Measurements from ENCODE around the gene GPANK1. TPM values are rescaled to one million over a fixed set of nuclear protein-coding genes. Genes with fewer than 3 reads are reported as not detected.

Gene GPANK1
- total and polyA plus RNA-seq, 2 of the 13 experiments (the other 11 are each of a cell fraction or from before 2014, with no cell fraction given): 15.4 to 22.8 TPM

DNA sequence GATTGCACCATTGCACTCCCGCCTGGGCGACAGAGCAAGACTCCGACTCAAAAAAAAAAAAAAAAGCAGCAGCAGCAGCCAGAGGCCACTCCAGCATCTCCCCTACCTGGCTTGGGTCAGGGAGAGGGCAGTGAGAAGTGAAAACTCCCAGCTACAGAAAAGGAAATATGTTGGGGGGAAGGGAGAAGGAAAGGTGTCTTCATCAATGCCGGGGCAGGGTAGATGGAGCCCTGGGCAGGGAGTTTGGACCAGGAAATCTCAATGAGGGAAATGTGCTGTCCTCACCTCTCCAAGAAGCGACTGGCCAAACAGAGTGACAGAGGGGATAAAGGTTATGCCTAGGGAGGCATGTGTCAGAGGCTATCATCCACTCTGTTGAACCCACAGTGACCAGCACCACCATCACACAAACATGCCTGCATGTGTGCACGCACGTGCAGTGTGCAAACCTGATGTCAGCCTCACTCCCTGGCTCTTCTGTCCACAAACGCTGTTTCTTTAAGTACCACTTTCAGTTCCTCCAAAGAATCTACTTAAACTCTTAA, 50.6 kb downstream of the GPANK1 start (continued):
- TF ChIP-seq, protein P1, sequence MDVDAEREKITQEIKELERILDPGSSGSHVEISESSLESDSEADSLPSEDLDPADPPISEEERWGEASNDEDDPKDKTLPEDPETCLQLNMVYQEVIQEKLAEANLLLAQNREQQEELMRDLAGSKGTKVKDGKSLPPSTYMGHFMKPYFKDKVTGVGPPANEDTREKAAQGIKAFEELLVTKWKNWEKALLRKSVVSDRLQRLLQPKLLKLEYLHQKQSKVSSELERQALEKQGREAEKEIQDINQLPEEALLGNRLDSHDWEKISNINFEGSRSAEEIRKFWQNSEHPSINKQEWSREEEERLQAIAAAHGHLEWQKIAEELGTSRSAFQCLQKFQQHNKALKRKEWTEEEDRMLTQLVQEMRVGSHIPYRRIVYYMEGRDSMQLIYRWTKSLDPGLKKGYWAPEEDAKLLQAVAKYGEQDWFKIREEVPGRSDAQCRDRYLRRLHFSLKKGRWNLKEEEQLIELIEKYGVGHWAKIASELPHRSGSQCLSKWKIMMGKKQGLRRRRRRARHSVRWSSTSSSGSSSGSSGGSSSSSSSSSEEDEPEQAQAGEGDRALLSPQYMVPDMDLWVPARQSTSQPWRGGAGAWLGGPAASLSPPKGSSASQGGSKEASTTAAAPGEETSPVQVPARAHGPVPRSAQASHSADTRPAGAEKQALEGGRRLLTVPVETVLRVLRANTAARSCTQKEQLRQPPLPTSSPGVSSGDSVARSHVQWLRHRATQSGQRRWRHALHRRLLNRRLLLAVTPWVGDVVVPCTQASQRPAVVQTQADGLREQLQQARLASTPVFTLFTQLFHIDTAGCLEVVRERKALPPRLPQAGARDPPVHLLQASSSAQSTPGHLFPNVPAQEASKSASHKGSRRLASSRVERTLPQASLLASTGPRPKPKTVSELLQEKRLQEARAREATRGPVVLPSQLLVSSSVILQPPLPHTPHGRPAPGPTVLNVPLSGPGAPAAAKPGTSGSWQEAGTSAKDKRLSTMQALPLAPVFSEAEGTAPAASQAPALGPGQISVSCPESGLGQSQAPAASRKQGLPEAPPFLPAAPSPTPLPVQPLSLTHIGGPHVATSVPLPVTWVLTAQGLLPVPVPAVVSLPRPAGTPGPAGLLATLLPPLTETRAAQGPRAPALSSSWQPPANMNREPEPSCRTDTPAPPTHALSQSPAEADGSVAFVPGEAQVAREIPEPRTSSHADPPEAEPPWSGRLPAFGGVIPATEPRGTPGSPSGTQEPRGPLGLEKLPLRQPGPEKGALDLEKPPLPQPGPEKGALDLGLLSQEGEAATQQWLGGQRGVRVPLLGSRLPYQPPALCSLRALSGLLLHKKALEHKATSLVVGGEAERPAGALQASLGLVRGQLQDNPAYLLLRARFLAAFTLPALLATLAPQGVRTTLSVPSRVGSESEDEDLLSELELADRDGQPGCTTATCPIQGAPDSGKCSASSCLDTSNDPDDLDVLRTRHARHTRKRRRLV (CRISPR knock-in tag; IDR thresholded peaks at IDR 0.05): no peak
- TF ChIP-seq MTA1 (CRISPR knock-in tag; IDR thresholded peaks at IDR 0.05; ENCODE audit: borderline replicate concordance) (no peak), MTF2 (CRISPR knock-in tag; IDR thresholded peaks at IDR 0.05; ENCODE audit: borderline replicate concordance) (no peak), ATRX (CRISPR knock-in tag; IDR thresholded peaks at IDR 0.05; ENCODE audit: borderline replicate concordance) (no peak), NR2F6 (IDR thresholded peaks at IDR 0.05) (peak; percentile 18; the same call in 1 of the 2 replicates), NR2F6 (CRISPR knock-in tag; IDR thresholded peaks at IDR 0.05) (no peak; the same call in 1 of the 2 replicates), SNAPC2 (CRISPR knock-in tag; IDR thresholded peaks at IDR 0.05) (no peak), SALL1 (CRISPR knock-in tag; IDR thresholded peaks at IDR 0.05) (peak; percentile 12; the same call in 1 of the 2 replicates), PTBP1 (IDR thresholded peaks at IDR 0.05; ENCODE audit: low read depth, low read length, poor library complexity, severe bottlenecking) (no peak), TAF1 (CRISPR knock-in tag; IDR thresholded peaks at IDR 0.05) (no peak; the same call in 1 of the 2 replicates), FOXO1 (CRISPR knock-in tag; IDR thresholded peaks at IDR 0.05) (peak; percentile 58; the same call in 1 of the 2 replicates), HHEX (CRISPR knock-in tag; IDR thresholded peaks at IDR 0.05) (no peak), CENPT (CRISPR knock-in tag; IDR thresholded peaks at IDR 0.05; ENCODE audit: low read depth) (no peak), TBP (CRISPR knock-in tag; IDR thresholded peaks at IDR 0.05) (no peak), ZNF441 (CRISPR knock-in tag; IDR thresholded peaks at IDR 0.05; ENCODE audit: borderline replicate concordance) (peak; percentile 99), BRD4 (CRISPR knock-in tag; IDR thresholded peaks at IDR 0.05) (no peak), ZSCAN25 (CRISPR knock-in tag; IDR thresholded peaks at IDR 0.05) (peak; percentile 52), ETV5 (CRISPR knock-in tag; IDR thresholded peaks at IDR 0.05; ENCODE audit: borderline replicate concordance) (no peak)
- TF ChIP-seq, protein P2, sequence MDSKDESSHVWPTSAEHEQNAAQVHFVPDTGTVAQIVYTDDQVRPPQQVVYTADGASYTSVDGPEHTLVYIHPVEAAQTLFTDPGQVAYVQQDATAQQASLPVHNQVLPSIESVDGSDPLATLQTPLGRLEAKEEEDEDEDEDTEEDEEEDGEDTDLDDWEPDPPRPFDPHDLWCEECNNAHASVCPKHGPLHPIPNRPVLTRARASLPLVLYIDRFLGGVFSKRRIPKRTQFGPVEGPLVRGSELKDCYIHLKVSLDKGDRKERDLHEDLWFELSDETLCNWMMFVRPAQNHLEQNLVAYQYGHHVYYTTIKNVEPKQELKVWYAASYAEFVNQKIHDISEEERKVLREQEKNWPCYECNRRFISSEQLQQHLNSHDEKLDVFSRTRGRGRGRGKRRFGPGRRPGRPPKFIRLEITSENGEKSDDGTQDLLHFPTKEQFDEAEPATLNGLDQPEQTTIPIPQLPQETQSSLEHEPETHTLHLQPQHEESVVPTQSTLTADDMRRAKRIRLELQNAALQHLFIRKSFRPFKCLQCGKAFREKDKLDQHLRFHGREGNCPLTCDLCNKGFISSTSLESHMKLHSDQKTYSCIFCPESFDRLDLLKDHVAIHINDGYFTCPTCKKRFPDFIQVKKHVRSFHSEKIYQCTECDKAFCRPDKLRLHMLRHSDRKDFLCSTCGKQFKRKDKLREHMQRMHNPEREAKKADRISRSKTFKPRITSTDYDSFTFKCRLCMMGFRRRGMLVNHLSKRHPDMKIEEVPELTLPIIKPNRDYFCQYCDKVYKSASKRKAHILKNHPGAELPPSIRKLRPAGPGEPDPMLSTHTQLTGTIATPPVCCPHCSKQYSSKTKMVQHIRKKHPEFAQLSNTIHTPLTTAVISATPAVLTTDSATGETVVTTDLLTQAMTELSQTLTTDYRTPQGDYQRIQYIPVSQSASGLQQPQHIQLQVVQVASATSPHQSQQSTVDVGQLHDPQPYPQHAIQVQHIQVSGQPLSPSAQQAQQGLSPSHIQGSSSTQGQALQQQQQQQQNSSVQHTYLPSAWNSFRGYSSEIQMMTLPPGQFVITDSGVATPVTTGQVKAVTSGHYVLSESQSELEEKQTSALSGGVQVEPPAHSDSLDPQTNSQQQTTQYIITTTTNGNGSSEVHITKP (CRISPR knock-in tag; IDR thresholded peaks at IDR 0.05; ENCODE audit: low read depth): no peak
- TF ChIP-seq, protein P3, sequence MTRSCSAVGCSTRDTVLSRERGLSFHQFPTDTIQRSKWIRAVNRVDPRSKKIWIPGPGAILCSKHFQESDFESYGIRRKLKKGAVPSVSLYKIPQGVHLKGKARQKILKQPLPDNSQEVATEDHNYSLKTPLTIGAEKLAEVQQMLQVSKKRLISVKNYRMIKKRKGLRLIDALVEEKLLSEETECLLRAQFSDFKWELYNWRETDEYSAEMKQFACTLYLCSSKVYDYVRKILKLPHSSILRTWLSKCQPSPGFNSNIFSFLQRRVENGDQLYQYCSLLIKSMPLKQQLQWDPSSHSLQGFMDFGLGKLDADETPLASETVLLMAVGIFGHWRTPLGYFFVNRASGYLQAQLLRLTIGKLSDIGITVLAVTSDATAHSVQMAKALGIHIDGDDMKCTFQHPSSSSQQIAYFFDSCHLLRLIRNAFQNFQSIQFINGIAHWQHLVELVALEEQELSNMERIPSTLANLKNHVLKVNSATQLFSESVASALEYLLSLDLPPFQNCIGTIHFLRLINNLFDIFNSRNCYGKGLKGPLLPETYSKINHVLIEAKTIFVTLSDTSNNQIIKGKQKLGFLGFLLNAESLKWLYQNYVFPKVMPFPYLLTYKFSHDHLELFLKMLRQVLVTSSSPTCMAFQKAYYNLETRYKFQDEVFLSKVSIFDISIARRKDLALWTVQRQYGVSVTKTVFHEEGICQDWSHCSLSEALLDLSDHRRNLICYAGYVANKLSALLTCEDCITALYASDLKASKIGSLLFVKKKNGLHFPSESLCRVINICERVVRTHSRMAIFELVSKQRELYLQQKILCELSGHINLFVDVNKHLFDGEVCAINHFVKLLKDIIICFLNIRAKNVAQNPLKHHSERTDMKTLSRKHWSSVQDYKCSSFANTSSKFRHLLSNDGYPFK (CRISPR knock-in tag; IDR thresholded peaks at IDR 0.05; ENCODE audit: borderline replicate concordance): peak; percentile 54; the same call in 1 of the 2 replicates

All from HepG2 (cell line).